Middle frontal gyrus (tissue), 1 donor: ENCODE data around the gene CRACR2B.

ENCODE experiments used
- DNase-seq: peaks from one replicate; pipeline ENCODE4 v3.0.0-alpha.2; 2015; ENCODE audit warnings: low spot score; ENCODE audit errors: extremely low spot score

The CRACR2B gene

DNA sequence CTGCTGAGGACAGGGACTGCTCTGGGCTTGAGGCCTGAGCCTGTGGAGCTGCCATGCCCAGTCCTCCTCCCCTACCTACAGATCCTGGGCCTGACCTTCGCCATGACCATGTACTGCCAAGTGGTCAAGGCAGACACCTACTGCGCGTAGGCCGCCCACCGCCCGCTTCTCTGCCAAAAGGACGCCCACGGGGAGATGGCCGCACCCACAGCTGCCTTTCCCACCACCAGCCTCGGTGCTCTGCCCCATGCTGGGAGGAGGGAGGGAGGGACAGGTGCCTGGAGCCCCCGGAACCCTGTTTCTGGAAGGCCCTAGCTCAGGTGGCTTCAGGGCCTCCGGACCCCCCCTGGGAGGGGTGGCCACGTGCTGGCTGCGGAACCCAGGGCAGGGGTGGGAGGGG lies 38.8 kb downstream of the CRACR2B start:
- no peak for DNase-seq

DNA sequence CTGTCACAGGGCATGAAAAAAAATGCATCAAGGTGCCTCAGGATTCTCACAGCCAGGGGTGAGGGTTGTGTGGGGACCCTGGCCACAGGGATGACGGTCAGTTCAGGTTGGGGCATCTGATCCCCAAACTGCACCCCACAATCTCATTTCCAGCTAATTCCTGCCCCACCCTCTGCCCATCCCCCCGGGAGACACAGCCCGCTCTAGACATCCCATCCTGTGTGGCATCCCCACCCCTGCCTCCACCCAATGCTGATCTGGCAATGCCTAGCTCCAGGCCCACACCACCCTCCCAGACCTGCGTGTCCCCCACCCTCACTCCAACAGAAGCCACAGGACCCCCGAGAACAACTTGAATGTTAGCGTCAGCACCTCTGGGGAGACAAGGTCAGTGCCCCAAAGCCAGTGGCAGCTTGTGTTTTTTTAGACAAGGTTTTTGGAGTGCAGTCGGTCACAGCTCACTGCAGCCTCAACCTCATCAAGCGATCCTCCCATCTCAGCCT lies 40.2 kb downstream of the CRACR2B start:
- no peak for DNase-seq

GRCh38 chr11:868394-868793 lies 40.7 kb downstream of the CRACR2B start:
- DNase-seq, result no peak

GRCh38 chr11:868802-869201 lies 41.1 kb downstream of the CRACR2B start:
- no peak for DNase-seq

DNA sequence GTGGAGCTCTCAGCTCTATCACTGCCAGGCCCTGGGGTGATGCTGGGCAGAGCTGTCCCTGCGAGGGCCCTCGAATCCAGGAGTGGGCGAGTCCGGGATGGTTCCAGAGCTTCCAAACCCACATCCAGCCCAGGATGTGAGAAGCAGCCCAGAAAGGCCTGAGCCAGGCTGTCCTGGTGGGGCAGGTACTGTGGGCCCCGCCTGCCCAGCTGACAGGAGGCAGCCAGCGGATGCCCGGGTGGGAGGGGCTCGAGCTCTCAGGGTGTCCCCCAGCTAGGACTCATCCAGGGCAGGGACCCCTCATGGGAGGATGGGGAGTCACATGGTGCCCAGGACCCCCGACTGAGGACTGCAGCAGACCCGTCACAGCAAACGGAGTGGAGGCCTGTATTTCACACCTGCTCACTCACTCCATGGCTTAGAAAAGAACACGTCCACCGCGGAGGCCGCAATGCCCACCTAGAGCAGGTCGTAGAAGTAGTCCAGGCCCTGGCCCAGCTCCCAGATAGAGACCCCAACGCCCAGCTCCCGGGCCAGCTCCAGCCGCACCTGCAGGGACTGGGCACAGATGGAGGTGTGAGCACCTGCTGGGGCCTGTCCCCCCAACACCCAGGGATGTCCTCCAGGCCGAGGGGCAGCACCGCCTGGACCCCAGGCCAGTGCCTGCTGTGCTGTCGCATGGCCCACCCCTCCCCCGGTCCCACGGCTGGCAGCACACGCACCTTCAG lies 41.8 kb downstream of the CRACR2B start:
- no peak for DNase-seq

- no peak for DNase-seq
Observed at GRCh38 chr11:870127-870413, 42.4 kb downstream of the CRACR2B start.

- DNase-seq, result no peak
Observed at GRCh38 chr11:870418-870817, 42.7 kb downstream of the CRACR2B start.

- DNase-seq, result no peak
Observed at GRCh38 chr11:871472-871871, 43.8 kb downstream of the CRACR2B start.

GRCh38 chr11:872799-873198 lies 45.1 kb downstream of the CRACR2B start:
- DNase-seq, result no peak

DNA sequence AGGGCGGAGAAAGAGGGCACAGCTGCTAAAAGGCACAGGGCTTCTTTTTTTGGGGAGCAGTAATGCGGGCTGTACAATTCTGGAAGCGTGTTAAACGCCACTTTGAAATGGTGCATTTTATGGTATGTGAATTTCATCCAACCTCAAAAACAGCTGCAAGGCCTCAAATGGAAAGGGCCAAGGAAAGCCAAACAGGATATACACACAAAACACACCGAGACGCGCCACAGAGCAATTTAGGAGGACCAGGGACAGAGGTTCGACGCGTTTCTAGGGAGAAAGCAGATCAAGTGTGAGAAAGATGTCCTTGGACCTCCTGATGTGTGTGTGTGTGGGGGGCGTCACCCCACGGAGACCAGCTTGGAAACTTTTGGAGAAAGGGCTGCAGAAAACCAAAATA lies 46.0 kb downstream of the CRACR2B start:
- DNase-seq, result no peak

- no peak for DNase-seq
Observed at GRCh38 chr11:875203-875602, 47.5 kb downstream of the CRACR2B start.

DNA sequence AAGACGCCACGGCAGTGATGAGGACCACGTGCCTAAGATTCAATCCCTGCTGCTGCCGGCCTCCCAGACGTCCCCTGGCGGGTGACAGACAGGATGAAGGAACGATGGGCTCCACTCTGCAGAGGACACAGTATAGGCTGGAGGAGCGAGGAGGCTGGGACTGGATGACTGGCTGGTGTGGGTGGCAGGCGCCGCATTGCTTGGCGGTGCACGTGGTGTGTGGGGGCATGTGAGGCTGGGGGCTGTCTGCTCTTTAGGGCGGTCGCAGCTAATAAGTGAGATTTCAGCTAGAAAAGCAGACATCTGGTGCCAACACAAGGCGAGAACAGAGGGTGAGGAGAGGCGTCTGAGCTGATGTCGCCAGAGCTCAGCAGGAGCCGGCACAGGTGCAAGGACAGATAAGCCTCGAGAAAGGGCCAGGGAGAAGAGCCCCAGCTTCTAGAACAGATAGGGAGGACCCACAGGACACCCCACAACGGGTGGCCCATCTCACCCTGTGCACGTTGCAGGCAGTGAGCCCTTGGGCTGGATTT lies 48.1 kb downstream of the CRACR2B start:
- DNase-seq, result no peak

- no peak for DNase-seq
Observed at GRCh38 chr11:876545-876944, 48.8 kb downstream of the CRACR2B start.

DNA sequence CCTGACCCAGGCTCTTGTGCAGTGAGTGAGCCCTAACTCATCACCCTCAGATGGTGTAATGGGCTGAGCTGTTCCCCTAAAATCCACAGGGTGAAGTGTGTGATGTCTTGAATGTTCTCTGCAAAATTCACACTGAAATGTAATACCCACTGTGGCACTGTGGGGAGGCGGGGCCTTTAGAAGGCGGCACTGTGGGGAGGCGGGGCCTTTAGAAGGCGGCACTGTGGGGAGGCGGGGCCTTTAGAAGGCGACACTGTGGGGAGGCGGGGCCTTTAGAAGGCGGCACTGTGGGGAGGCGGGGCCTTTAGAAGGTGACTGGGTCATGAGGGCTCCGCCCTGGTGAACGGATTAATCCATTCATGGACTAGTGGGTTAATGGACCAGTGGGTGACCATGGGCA lies 49.8 kb downstream of the CRACR2B start:
- DNase-seq, result no peak

DNA sequence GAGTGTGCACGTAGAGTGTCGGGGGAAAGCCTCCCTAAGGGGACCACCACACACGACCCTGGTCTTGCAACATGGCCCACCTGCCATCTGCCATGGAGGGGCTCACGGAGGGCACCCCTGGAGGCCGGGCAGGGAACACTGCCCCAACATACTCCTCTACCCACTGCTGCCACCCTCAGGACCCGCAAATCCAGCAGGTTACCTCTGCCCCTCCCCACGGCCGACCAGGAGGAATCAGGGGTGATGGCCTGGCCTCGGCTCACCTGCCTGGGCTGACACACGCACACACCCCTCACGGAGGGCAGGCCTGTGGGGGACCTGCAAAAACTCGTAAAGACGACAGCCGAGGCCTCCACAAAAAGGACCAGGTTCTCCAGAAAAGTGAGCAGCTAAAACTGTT lies 52.7 kb downstream of the CRACR2B start:
- DNase-seq, result no peak
